ENCODE data around the gene TTLL4. TPM values are rescaled to one million over a fixed set of nuclear protein-coding genes. Genes with fewer than 3 reads are reported as not detected.

Gene TTLL4
- total and polyA plus RNA-seq, 2 experiments from 2014 or later: 53.5 to 77.8 TPM

DNA sequence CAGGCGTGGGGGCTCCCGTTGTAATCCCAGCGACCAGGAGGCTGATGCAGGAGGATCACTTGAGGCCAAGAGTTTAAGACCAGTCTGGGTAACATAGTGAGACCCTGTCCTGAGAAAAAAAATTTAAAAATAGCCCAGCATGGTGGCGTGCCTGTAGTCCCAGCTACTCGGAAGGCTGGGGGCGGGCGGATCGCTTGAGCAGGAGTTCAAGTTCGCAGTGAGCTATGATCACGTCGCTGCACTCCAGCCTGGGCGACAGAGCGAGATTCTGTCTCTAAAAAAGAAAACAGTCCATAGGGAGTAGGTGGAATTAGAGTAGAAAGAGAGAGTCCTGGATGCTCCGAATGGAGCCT lies 325 bp upstream of the TTLL4 start (continued):
- TF ChIP-seq, protein P1, sequence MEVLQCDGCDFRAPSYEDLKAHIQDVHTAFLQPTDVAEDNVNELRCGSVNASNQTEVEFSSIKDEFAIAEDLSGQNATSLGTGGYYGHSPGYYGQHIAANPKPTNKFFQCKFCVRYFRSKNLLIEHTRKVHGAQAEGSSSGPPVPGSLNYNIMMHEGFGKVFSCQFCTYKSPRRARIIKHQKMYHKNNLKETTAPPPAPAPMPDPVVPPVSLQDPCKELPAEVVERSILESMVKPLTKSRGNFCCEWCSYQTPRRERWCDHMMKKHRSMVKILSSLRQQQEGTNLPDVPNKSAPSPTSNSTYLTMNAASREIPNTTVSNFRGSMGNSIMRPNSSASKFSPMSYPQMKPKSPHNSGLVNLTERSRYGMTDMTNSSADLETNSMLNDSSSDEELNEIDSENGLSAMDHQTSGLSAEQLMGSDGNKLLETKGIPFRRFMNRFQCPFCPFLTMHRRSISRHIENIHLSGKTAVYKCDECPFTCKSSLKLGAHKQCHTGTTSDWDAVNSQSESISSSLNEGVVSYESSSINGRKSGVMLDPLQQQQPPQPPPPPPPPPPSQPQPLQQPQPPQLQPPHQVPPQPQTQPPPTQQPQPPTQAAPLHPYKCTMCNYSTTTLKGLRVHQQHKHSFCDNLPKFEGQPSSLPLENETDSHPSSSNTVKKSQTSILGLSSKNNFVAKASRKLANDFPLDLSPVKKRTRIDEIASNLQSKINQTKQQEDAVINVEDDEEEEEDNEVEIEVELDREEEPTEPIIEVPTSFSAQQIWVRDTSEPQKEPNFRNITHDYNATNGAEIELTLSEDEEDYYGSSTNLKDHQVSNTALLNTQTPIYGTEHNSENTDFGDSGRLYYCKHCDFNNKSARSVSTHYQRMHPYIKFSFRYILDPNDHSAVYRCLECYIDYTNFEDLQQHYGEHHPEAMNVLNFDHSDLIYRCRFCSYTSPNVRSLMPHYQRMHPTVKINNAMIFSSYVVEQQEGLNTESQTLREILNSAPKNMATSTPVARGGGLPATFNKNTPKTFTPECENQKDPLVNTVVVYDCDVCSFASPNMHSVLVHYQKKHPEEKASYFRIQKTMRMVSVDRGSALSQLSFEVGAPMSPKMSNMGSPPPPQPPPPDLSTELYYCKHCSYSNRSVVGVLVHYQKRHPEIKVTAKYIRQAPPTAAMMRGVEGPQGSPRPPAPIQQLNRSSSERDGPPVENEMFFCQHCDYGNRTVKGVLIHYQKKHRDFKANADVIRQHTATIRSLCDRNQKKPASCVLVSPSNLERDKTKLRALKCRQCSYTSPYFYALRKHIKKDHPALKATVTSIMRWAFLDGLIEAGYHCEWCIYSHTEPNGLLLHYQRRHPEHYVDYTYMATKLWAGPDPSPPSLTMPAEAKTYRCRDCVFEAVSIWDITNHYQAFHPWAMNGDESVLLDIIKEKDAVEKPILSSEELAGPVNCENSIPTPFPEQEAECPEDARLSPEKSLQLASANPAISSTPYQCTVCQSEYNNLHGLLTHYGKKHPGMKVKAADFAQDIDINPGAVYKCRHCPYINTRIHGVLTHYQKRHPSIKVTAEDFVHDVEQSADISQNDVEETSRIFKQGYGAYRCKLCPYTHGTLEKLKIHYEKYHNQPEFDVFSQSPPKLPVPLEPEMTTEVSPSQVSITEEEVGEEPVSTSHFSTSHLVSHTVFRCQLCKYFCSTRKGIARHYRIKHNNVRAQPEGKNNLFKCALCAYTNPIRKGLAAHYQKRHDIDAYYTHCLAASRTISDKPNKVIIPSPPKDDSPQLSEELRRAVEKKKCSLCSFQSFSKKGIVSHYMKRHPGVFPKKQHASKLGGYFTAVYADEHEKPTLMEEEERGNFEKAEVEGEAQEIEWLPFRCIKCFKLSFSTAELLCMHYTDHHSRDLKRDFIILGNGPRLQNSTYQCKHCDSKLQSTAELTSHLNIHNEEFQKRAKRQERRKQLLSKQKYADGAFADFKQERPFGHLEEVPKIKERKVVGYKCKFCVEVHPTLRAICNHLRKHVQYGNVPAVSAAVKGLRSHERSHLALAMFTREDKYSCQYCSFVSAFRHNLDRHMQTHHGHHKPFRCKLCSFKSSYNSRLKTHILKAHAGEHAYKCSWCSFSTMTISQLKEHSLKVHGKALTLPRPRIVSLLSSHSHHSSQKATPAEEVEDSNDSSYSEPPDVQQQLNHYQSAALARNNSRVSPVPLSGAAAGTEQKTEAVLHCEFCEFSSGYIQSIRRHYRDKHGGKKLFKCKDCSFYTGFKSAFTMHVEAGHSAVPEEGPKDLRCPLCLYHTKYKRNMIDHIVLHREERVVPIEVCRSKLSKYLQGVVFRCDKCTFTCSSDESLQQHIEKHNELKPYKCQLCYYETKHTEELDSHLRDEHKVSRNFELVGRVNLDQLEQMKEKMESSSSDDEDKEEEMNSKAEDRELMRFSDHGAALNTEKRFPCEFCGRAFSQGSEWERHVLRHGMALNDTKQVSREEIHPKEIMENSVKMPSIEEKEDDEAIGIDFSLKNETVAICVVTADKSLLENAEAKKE (CRISPR knock-in tag; IDR thresholded peaks at IDR 0.05): no peak
- TF ChIP-seq, protein P2, sequence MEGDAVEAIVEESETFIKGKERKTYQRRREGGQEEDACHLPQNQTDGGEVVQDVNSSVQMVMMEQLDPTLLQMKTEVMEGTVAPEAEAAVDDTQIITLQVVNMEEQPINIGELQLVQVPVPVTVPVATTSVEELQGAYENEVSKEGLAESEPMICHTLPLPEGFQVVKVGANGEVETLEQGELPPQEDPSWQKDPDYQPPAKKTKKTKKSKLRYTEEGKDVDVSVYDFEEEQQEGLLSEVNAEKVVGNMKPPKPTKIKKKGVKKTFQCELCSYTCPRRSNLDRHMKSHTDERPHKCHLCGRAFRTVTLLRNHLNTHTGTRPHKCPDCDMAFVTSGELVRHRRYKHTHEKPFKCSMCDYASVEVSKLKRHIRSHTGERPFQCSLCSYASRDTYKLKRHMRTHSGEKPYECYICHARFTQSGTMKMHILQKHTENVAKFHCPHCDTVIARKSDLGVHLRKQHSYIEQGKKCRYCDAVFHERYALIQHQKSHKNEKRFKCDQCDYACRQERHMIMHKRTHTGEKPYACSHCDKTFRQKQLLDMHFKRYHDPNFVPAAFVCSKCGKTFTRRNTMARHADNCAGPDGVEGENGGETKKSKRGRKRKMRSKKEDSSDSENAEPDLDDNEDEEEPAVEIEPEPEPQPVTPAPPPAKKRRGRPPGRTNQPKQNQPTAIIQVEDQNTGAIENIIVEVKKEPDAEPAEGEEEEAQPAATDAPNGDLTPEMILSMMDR (conservative IDR thresholded peaks at IDR 0.05; ENCODE audit: low read depth in 2 of 2): no peak
- TF ChIP-seq CREB1 (CRISPR knock-in tag; IDR thresholded peaks at IDR 0.05; ENCODE audit: low read depth) (no peak), JUNB (IDR thresholded peaks at IDR 0.05; ENCODE audit: unreplicated experiment) (no peak)
- TF ChIP-seq, protein P3, sequence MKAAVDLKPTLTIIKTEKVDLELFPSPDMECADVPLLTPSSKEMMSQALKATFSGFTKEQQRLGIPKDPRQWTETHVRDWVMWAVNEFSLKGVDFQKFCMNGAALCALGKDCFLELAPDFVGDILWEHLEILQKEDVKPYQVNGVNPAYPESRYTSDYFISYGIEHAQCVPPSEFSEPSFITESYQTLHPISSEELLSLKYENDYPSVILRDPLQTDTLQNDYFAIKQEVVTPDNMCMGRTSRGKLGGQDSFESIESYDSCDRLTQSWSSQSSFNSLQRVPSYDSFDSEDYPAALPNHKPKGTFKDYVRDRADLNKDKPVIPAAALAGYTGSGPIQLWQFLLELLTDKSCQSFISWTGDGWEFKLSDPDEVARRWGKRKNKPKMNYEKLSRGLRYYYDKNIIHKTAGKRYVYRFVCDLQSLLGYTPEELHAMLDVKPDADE (IDR thresholded peaks at IDR 0.05): no peak

DNA sequence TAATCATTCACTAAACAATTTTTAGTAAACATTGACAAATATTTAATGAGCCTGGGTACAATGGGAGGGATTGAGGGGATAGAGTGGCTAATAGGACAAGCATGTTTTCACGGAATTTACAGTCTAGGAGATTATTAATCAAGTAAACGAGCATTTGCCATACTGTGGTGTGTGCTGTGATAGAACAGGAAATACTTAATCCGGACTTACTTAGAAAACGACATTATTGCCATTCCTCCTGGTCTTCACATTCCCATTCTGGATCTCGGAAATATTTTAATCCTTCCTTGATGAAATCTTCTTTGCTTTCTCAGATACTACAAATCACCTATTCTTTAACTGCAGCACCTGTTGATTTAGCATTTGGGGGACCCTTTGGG lies 905 bp downstream of the TTLL4 start:
- peaks cover 12% of the 10 kb centered on the region for H3K27me3 Mint-ChIP-seq (ENCODE audit: insufficient read depth, low read depth, poor library complexity)
- Histone ChIP-seq H4K20me1 (replicated peaks; ENCODE audit: insufficient read depth) (peaks cover 15% of the 10 kb centered on the region; the same call in 1 of the 2 replicates), H3K27me3 (ENCODE audit: insufficient read depth) (no peaks in the 10 kb centered on the region), H3K4me2 (peak overlapping the region; percentile 86), H3K4me3 (peak overlapping the region; percentile 69), H3K36me3 (ENCODE audit: insufficient read depth) (no peaks in the 10 kb centered on the region), H3K79me2 (replicated peaks; ENCODE audit: insufficient read depth) (peaks cover 55% of the 10 kb centered on the region), H3K9me2 (ENCODE audit: insufficient read depth) (no peaks in the 10 kb centered on the region), H2AFZ (no peak overlapping the region; the same call in 1 of the 2 replicates), H3K4me1 (ENCODE audit: insufficient read depth) (peaks cover 11% of the 10 kb centered on the region; the same call in 1 of the 2 replicates), H3K27ac (ENCODE audit: low read depth) (no peak overlapping the region), H3F3A (replicated peaks; ENCODE audit: low read depth) (no peaks in the 10 kb centered on the region; the same call in 1 of the 2 replicates)
- no peak overlapping the region; the same call in 1 of the 2 replicates for H3K27ac Mint-ChIP-seq
- TF ChIP-seq, protein P3 (IDR thresholded peaks at IDR 0.05): no peak
- no peak for TF ChIP-seq NANOG (IDR thresholded peaks at IDR 0.05; ENCODE audit: borderline replicate concordance)
- H3K9me3 Mint-ChIP-seq: peaks cover 4% of the 10 kb centered on the region; the same call in 1 of the 3 replicates
- ATAC-seq (no peak), DNase-seq (ENCODE audit: low spot score) (no peak)
- peaks cover 5% of the 10 kb centered on the region for H3K36me3 Mint-ChIP-seq (ENCODE audit: low read depth)
- peak overlapping the region; percentile 99 for H3K4me3 Mint-ChIP-seq
- H3K4me1 Mint-ChIP-seq: peaks cover 6% of the 10 kb centered on the region

Data from GM23338 (cell line).